Neural progenitor cell (in vitro differentiated cells): ENCODE data around the gene PTPRK. TPM values are rescaled to one million over a fixed set of nuclear protein-coding genes. Genes with fewer than 3 reads are reported as not detected.

Experiments used
- DNase-seq: peaks from one replicate; pipeline ENCODE4 v3.0.0-alpha.2; 2016; ENCODE audit warnings: low spot score
- H2AFZ ChIP-seq: fragments of 200-600 bp; sonication (generic); replicated peaks from 2 replicates; pipeline ENCODE4 v1.6.1; 2016; ENCODE audit warnings: antibody characterized with exemption
- H3F3A ChIP-seq: fragments of 200-600 bp; sonication (generic); 2 replicates; pipeline ENCODE4 v1.6.1; 2016; ENCODE audit warnings: antibody characterized with exemption, low read depth
- H3K27ac ChIP-seq: fragments of 200-600 bp; sonication (generic); 2 replicates; pipeline ENCODE4 v1.5.1; 2016; ENCODE audit warnings: mild to moderate bottlenecking
- H3K27me3 ChIP-seq: fragments of 200-600 bp; sonication (generic); 2 replicates; pipeline ENCODE4 v1.6.1; 2016; ENCODE audit warnings: mild to moderate bottlenecking, moderate library complexity
- H3K36me3 ChIP-seq: fragments of 200-600 bp; sonication (generic); 2 replicates; pipeline ENCODE4 v1.5.1; 2016
- H3K4me1 ChIP-seq: fragments of 200-600 bp; sonication (generic); 2 replicates; pipeline ENCODE4 v1.6.1; 2016; ENCODE audit warnings: mixed run types
- H3K4me2 ChIP-seq: fragments of 200-600 bp; sonication (generic); 2 replicates; pipeline ENCODE4 v1.6.1; 2016
- H3K4me3 ChIP-seq: fragments of 200-600 bp; sonication (generic); 2 replicates; pipeline ENCODE4 v1.5.1; 2016
- H3K79me2 ChIP-seq: fragments of 200-600 bp; sonication (generic); 2 replicates; pipeline ENCODE4 v1.6.1; 2016; ENCODE audit warnings: low read depth
- H3K9ac ChIP-seq: fragments of 200-600 bp; sonication (generic); 2 replicates; pipeline ENCODE4 v1.6.1; 2016
- H3K9me3 ChIP-seq: fragments of 200-600 bp; sonication (generic); 2 replicates; pipeline ENCODE4 v1.5.1; 2016; ENCODE audit warnings: low read depth
- H4K20me1 ChIP-seq: fragments of 200-600 bp; sonication (generic); 2 replicates; pipeline ENCODE4 v1.6.1; 2016; ENCODE audit warnings: low read depth
- H3K27ac Mint-ChIP-seq: 3 replicates; pipeline ENCODE4 v1.8.0; 2021; ENCODE audit warnings: mixed read lengths
- H3K27me3 Mint-ChIP-seq: 2 replicates; pipeline ENCODE4 v1.8.0; 2022; ENCODE audit warnings: low read depth, mild to moderate bottlenecking, inconsistent platforms, moderate library complexity, mixed read lengths; ENCODE audit not compliant: insufficient read depth
- H3K36me3 Mint-ChIP-seq: 3 replicates; pipeline ENCODE4 v1.8.0; 2021; ENCODE audit warnings: mixed read lengths
- H3K4me1 Mint-ChIP-seq: 3 replicates; pipeline ENCODE4 v1.8.0; 2021; ENCODE audit warnings: mixed read lengths
- H3K4me3 Mint-ChIP-seq: 3 replicates; pipeline ENCODE4 v1.8.0; 2021; ENCODE audit warnings: mild to moderate bottlenecking, moderate library complexity, mixed read lengths
- H3K9me3 Mint-ChIP-seq: 3 replicates; pipeline ENCODE4 v1.8.0; 2020; ENCODE audit warnings: mixed read lengths
- EZH2 ChIP-seq: fragments of 200-600 bp; sonication (generic); IDR thresholded peaks from 2 replicates; pipeline ENCODE4 v1.6.1; 2017; ENCODE audit warnings: antibody characterized with exemption, mild to moderate bottlenecking, moderate library complexity
- EZH2phosphoT487 ChIP-seq: fragments of 200-600 bp; sonication (generic); IDR thresholded peaks from 2 replicates; pipeline ENCODE4 v1.6.1; 2017; ENCODE audit warnings: antibody characterized with exemption
- total RNA-seq: library from RNA; depleted of rRNA; stranded (reverse); fragments of >200 nt; gene quantifications from 2 replicates; pipeline ENCODE4 v1.2.3, GENCODE V29; 2015; ENCODE audit warnings: low replicate concordance
- TF ChIP-seq, protein P1 (sequence below): fragments of 200-600 bp; sonication (generic); IDR thresholded peaks from 2 replicates; pipeline ENCODE4 v1.5.1; 2017; ENCODE audit warnings: antibody characterized with exemption, mild to moderate bottlenecking

PTPRK gene
- total RNA-seq, 1 donor from 2014 or later = 35.0 TPM

DNA sequence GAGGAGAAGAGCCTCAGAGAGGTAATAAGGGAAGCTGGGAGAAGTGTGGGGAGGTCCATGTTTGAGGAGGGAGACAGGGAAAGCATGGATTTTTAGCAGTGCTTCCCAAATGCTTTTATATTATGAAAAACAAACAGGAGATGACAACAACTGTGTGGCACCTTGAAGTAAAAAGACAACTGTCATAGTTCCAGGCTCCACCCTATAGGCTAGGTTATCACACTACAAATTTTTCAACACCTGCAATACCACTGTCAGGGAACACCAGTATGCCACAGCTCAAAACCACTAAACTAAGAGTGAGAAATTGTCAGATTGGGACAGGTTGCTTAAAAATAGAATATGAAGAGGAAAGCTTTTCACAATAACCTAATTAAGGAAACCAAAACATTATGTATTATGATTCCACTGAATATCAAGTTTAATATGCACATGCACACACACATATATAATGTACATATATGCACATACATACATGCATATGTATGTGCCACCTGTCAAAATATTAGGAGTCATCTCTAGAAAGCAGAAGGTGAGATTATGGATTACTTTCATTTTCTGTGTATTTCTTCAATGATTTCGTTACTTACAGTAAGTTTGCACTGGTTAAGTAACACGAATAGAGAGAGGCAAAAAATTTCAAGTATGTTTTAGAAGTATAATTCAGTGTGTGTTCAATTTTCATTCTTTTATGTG is 261.2 kb downstream of the PTPRK start:
- no peak overlapping the region for H2AFZ ChIP-seq
- Mint-ChIP-seq H3K36me3 (peaks cover 9% of the 10 kb centered on the region), H3K27ac (no peak overlapping the region), H3K4me1 (no peaks in the 10 kb centered on the region), H3K4me3 (no peak overlapping the region), H3K27me3 (no peaks in the 10 kb centered on the region), H3K9me3 (no peaks in the 10 kb centered on the region)
- DNase-seq = no peak
- H3K27me3 ChIP-seq = no peaks in the 10 kb centered on the region
- no peaks in the 10 kb centered on the region for H3K79me2 ChIP-seq
- no peaks in the 10 kb centered on the region for H3K9me3 ChIP-seq
- no peaks in the 10 kb centered on the region for H3K36me3 ChIP-seq
- TF ChIP-seq, protein P1, sequence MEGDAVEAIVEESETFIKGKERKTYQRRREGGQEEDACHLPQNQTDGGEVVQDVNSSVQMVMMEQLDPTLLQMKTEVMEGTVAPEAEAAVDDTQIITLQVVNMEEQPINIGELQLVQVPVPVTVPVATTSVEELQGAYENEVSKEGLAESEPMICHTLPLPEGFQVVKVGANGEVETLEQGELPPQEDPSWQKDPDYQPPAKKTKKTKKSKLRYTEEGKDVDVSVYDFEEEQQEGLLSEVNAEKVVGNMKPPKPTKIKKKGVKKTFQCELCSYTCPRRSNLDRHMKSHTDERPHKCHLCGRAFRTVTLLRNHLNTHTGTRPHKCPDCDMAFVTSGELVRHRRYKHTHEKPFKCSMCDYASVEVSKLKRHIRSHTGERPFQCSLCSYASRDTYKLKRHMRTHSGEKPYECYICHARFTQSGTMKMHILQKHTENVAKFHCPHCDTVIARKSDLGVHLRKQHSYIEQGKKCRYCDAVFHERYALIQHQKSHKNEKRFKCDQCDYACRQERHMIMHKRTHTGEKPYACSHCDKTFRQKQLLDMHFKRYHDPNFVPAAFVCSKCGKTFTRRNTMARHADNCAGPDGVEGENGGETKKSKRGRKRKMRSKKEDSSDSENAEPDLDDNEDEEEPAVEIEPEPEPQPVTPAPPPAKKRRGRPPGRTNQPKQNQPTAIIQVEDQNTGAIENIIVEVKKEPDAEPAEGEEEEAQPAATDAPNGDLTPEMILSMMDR = no peak
- no peak for TF ChIP-seq EZH2phosphoT487
- TF ChIP-seq EZH2 = no peak
- H3K27ac ChIP-seq = no peak overlapping the region
- no peak overlapping the region for H3K9ac ChIP-seq
- H3K4me3 ChIP-seq = no peak overlapping the region
- H3K4me1 ChIP-seq = no peaks in the 10 kb centered on the region
- no peaks in the 10 kb centered on the region for H4K20me1 ChIP-seq
- no peaks in the 10 kb centered on the region for H3F3A ChIP-seq
- H3K4me2 ChIP-seq = no peak overlapping the region

DNA sequence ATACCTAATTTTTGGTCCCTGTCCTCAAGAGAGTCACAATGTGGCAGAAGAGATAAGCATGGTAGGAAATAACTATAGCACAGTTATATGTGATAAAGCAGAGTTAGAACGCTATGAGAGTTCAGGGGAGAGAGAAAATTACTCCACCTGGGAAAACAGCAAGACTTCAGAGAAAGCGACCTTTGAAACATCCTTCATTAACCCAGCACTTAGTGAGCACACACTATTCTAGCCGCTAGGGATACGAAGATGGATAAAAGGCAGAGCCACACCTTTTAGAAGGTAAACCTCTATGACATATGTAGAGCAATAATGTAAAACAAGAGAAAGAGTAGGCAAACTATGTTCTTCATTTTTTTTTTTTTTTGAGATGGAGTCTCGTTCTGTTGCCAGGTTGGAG is 264.3 kb downstream of the PTPRK start:
- Histone ChIP-seq H3K9me3 (no peaks in the 10 kb centered on the region), H3K4me2 (no peak overlapping the region), H3K27ac (no peak overlapping the region), H3K27me3 (no peaks in the 10 kb centered on the region), H3K4me3 (no peak overlapping the region), H3K4me1 (no peaks in the 10 kb centered on the region), H4K20me1 (no peaks in the 10 kb centered on the region), H3F3A (no peaks in the 10 kb centered on the region), H3K9ac (no peak overlapping the region), H2AFZ (no peak overlapping the region), H3K36me3 (no peaks in the 10 kb centered on the region), H3K79me2 (no peaks in the 10 kb centered on the region)
- Mint-ChIP-seq H3K27ac (no peak overlapping the region), H3K9me3 (no peaks in the 10 kb centered on the region), H3K27me3 (no peaks in the 10 kb centered on the region), H3K36me3 (peaks cover 5% of the 10 kb centered on the region), H3K4me1 (no peaks in the 10 kb centered on the region), H3K4me3 (no peak overlapping the region)
- no peak for TF ChIP-seq EZH2
- TF ChIP-seq EZH2phosphoT487 = no peak
- TF ChIP-seq, protein P1 = no peak
- DNase-seq = no peak

GRCh38 chr6:128252341-128253176 is 267.8 kb downstream of the PTPRK start:
- no peaks in the 10 kb centered on the region for H3F3A ChIP-seq
- Mint-ChIP-seq H3K27ac (no peak overlapping the region), H3K27me3 (no peaks in the 10 kb centered on the region), H3K4me1 (no peaks in the 10 kb centered on the region), H3K36me3 (peaks cover 7% of the 10 kb centered on the region), H3K4me3 (no peak overlapping the region), H3K9me3 (no peaks in the 10 kb centered on the region)
- no peaks in the 10 kb centered on the region for H3K79me2 ChIP-seq
- H4K20me1 ChIP-seq = no peaks in the 10 kb centered on the region
- H3K4me3 ChIP-seq = no peak overlapping the region
- H3K4me2 ChIP-seq = no peak overlapping the region
- H3K9me3 ChIP-seq = no peaks in the 10 kb centered on the region
- H2AFZ ChIP-seq = no peak overlapping the region
- no peak overlapping the region for H3K27ac ChIP-seq
- DNase-seq = no peak
- no peaks in the 10 kb centered on the region for H3K36me3 ChIP-seq
- H3K4me1 ChIP-seq = no peaks in the 10 kb centered on the region
- H3K27me3 ChIP-seq = no peaks in the 10 kb centered on the region
- H3K9ac ChIP-seq = no peak overlapping the region
- TF ChIP-seq, protein P1 = no peak
- no peak for TF ChIP-seq EZH2phosphoT487
